ENCODE measurements around the gene ETV4. TPM values are rescaled to one million over a fixed set of nuclear protein-coding genes. Genes with fewer than 3 reads are reported as not detected.

The ETV4 gene
- total and polyA plus RNA-seq, 2 of the 13 experiments (the other 11 are each of a cell fraction or from before 2014, with no cell fraction given), result 128 to 330 TPM

DNA sequence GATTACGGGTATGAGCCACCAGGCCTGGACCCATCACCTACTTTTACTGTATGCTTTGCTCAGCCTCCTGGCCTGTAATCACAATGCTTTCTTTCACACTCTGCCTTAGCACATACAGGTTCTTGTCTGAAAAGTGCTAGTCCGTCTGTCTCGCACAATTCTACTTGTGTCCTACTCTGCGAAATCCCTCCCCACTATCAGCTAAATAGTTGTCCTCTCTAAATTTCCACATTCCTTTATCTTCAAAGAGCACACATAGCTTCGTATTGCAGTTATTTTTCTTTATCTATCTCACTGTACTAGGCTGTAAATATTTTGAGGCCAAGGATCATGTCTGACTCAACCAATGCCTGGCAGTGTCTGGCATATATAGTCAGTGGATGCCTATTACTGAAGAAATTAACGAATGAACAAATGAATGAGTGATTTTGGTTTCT is 38.5 kb upstream of the ETV4 start (continued):
- TF ChIP-seq CCAR2 (optimal IDR thresholded peaks at IDR 0.05; ENCODE audit: low read depth, low read length), result no peak
- peak; percentile 7; the same call in 1 of the 2 replicates for TF ChIP-seq KDM4B (CRISPR knock-in tag; IDR thresholded peaks at IDR 0.05)
- TF ChIP-seq GFI1 (CRISPR knock-in tag; IDR thresholded peaks at IDR 0.05; ENCODE audit: borderline replicate concordance), result peak; percentile 77; the same call in 1 of the 2 replicates
- TF ChIP-seq CC2D1A (CRISPR knock-in tag; IDR thresholded peaks at IDR 0.05), result no peak
- no peak for TF ChIP-seq ZNF296 (CRISPR knock-in tag; conservative IDR thresholded peaks at IDR 0.05)
- no peak for TF ChIP-seq E2F1 (CRISPR knock-in tag; IDR thresholded peaks at IDR 0.05)
- TF ChIP-seq ZNF232 (CRISPR knock-in tag; IDR thresholded peaks at IDR 0.05; ENCODE audit: borderline replicate concordance), result no peak
- peak; percentile 90 for TF ChIP-seq ZNF614 (CRISPR knock-in tag; IDR thresholded peaks at IDR 0.05; ENCODE audit: borderline replicate concordance)
- TF ChIP-seq TGIF2 (CRISPR knock-in tag; IDR thresholded peaks at IDR 0.05), result peak; percentile 30; the same call in 1 of the 2 replicates
- peak; percentile 12; the same call in 1 of the 2 replicates for TF ChIP-seq STAG1 (CRISPR knock-in tag; IDR thresholded peaks at IDR 0.05)
- TF ChIP-seq EHMT2 (IDR thresholded peaks at IDR 0.05; ENCODE audit: borderline replicate concordance, low read depth, low read length), result peak; percentile 36; the same call in 1 of the 2 replicates
- no peak for TF ChIP-seq SOX6 (IDR thresholded peaks at IDR 0.05)
- peak; percentile 91 for TF ChIP-seq SOX6 (CRISPR knock-in tag; IDR thresholded peaks at IDR 0.05)
- TF ChIP-seq ATF7-NPFF (CRISPR knock-in tag; IDR thresholded peaks at IDR 0.05; ENCODE audit: low read depth), result no peak
- TF ChIP-seq ARID3A (IDR thresholded peaks at IDR 0.05; ENCODE audit: low read depth, low read length), result peak; percentile 92
- TF ChIP-seq ZNF331 (CRISPR knock-in tag; IDR thresholded peaks at IDR 0.05), result peak; percentile 66; the same call in 1 of the 2 replicates
- TF ChIP-seq, protein P1, sequence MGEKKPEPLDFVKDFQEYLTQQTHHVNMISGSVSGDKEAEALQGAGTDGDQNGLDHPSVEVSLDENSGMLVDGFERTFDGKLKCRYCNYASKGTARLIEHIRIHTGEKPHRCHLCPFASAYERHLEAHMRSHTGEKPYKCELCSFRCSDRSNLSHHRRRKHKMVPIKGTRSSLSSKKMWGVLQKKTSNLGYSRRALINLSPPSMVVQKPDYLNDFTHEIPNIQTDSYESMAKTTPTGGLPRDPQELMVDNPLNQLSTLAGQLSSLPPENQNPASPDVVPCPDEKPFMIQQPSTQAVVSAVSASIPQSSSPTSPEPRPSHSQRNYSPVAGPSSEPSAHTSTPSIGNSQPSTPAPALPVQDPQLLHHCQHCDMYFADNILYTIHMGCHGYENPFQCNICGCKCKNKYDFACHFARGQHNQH (CRISPR knock-in tag; IDR thresholded peaks at IDR 0.05), result peak; percentile 53
- TF ChIP-seq ZNF362 (CRISPR knock-in tag; IDR thresholded peaks at IDR 0.05; ENCODE audit: borderline replicate concordance), result peak; percentile 67; the same call in 1 of the 2 replicates
- TF ChIP-seq AHDC1 (CRISPR knock-in tag; IDR thresholded peaks at IDR 0.05; ENCODE audit: borderline replicate concordance), result peak; percentile 87; the same call in 1 of the 2 replicates
